HG03175 (cell line): Measurements from ENCODE around the gene DGKB.

Experiments used
- ATAC-seq: cut with Tn5 transposase; IDR thresholded peaks from one replicate; pipeline ENCODE4 v1.9.1; 2021; ENCODE audit warnings: mild to moderate bottlenecking, moderate library complexity; ENCODE audit not compliant: unreplicated experiment

The DGKB gene

DNA sequence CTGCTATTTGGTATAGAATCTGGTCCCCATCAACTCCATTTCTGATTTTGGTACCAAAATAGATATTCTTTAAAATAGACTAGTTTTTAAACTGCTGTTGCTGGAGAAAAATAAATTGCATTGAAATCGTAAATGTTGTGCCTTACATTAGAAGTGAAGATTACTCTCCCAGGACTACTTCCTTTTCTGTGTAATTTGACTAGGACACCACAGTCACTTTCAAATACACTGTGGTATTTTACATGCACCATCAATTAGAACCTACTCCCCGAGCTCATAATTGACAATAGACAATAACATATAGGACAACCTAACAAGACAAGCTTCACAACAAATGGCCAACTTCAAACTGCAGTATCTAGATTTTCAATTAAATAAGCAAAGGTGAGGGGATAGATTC is 211.5 kb downstream of the DGKB start:
- ATAC-seq = peak; percentile 52

DNA sequence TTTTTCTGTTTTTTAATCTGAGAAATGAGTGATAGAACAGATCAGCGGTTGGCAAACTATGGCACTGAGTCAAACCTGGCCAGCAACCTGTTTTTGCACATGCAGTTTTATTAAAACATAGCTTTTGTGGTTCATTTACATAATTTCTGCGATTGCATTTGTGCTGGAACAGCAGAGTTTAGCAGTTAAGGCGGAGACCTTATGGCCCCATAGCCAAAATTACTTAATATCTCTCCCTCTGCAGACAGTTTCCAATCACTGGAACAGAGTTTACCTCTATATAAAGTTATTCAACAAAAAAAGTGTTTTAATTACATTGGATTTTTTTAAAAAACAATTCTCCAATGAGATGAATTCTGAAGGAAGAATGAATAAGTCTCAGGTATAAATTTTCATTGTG is 212.1 kb downstream of the DGKB start:
- no peak for ATAC-seq

DNA sequence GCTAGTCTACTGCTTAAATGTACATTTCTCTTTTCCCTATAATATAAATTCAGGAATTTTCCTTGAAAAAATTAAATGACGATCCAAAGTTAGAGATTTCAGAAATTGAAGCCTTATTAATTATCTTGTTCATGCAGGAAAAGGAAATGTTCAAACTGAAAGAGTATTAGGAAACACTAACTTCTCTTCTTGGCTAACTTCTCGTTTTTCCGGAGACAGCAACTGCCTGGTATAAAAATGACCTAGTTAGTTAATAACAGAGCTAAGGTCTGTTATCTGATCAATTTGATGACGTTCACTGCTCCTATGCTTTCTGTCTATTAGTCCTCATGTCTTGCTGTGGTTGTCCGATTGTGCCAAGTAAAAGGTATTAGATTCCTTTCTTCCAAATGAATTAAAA is 212.5 kb downstream of the DGKB start:
- no peak for ATAC-seq

DNA sequence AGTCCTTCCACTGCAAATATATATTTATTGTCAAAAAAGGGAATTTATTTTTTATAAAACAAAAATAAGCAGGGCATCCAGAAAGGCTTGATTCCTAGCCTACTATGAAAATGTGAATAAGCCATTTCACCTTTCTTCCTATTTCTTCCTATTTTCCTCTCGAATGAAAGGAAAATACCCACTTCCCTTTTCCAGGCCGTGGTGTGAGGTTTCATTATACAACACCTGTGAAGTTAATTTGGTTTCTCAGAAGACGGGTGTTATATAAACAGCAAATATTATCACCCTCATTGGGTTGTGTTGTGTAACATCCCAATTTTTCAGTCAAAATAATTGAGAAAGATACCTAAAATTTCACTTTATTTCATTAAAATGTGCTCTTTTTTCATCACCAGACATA is 214.3 kb downstream of the DGKB start:
- no peak for ATAC-seq

DNA sequence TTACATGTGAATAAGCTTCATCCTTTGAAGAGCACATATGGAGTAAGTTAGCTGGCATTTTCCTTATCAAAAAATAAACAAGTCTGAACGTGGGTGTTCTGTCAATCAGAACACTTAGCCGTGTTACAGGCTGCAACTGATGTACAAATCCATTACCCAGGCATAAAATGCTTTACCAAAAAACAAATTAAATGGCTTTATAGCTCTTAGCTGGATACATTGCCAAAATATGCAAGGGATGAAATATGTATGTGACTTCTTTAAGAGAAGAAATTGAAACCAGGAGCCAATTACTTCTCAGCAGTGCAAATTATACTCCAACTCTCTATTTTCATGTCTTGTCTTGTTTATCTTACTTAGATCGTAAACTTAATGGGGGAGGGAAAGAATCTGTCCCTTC is 214.8 kb downstream of the DGKB start:
- no peak for ATAC-seq

DNA sequence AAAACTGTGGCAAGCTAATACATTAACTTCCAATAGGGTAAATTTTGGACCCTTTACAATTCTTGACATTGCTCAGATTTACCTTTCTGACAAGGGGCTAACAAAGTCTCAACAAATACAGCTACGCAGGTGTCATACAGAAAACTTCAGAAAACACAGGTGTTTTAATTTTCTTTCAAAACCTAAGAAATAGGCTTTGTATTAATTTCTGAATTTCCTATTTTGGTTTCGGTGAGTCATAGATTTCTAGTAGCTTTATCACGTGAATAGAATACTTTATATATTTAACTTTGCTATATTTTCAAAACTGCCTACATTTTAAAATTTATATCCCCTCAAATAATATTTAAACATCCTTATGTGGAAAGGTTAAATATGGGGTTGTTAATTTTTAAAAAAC is 215.3 kb downstream of the DGKB start:
- peak; percentile 30 for ATAC-seq

DNA sequence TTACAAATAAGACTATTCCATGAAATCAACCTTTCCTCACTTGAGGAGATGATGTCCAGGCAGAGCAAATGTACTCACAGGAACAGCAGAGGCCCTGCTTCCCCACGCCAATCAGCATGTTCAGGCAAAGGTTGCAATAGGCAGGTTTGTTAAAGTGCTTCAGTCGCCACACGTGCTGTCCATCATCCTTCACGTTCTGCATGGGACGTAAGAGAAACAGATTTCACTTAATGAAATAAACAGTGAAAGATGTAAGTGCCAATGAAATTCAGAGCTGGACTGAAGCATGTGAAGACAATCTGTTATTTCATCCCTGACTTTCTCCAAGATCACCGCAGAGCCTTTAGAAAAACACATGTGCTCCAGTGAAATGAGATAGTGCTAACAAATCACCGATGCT is 217.4 kb downstream of the DGKB start:
- ATAC-seq = no peak

DNA sequence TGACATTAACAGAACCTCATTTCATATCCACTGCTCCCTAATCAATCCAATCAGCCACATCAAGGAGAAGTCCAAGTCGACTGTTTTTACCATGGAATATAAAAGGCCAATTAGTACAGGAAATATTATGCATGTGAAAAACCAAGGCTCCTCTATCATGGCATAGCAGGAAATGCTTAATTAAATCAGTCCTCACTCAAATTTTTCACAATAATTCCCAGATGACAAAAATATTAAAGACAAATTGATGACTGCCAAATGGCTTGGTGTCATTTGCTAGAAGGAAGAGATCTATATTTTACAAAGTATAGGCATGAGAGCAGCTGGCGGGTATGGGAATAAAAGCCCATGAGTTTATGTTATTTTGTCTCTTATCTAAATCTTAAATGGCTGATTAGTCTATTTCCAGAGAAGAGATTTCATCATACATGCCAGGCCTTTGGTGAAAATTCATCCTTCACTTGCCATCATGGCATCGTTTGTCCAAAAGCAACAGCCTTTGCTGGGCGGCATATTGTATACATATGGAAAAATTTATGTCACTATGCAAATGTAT is 219.6 kb downstream of the DGKB start:
- no peak for ATAC-seq

DNA sequence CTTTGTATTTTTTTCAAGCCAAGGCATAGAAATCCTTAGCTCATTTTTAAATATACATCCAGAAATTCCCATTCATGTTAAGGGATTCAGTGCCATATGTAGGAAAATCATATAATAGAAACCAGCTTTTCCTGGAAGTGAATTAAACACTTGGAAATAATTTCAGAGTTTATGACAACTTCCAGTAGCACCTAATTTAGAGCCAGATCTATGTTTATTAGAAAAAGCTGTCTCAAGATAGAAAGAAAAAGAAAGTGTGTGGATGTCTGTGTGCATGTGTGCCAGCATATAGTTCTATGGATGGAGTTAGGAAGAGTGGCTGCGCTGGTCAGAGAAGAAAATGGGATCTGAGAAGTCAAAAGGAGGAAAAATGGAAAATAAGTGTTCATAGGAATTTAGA is 225.7 kb downstream of the DGKB start:
- ATAC-seq = no peak

DNA sequence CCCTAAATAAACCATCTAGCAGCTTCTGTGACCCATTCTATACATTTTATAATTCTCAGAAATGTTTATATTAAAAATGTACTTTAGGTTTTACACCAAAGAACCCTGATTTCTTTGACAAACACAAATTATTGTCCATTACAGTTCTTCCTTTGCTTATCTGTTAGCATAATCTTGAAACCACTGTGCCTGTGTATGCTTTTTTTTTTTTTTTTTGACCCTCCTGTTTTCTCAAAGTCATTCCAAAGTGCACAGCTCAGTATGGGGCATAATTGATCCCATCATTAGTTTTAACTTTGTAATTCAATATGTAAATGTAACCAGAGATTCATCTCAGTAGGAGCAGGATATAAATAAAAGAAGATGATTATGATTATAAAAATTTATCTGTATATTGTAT is 229.3 kb downstream of the DGKB start:
- no peak for ATAC-seq

DNA sequence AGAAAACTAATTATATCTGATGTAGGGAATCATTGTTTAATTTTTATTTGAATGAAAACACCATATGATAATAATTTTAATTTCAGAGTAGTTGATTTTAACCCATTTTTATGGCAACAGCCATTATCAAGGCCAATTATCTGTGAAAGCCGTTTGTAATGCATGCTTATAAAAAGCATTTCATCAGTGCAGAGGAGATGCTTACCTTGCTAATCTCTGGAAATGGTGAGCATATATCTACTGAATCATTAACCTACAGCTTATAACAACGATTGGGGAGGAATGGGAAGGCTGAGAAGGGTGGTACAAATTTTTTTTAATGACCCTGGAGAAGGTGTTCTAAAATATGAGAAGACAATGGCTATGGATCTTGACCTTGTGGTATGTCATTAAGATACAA is 235.6 kb downstream of the DGKB start:
- no peak for ATAC-seq

DNA sequence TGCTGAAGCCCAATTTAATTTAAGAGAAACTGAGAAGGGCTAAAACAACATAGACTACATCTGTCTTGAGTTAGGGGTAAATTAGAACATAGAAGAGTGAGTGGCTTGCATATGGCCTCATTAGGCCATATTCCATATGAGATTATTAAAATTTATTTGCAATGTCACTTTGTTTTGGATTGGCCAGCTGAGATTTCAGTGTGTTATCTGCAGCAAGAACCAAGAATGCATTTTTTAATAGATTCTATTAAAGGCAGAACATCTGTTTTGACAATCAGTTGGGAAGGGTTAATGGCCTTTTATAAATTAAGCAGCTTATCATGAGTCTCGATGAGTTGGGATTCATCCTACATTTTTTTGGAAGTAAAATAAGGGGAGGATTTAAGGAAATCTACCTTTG is 236.2 kb downstream of the DGKB start:
- ATAC-seq = no peak

DNA sequence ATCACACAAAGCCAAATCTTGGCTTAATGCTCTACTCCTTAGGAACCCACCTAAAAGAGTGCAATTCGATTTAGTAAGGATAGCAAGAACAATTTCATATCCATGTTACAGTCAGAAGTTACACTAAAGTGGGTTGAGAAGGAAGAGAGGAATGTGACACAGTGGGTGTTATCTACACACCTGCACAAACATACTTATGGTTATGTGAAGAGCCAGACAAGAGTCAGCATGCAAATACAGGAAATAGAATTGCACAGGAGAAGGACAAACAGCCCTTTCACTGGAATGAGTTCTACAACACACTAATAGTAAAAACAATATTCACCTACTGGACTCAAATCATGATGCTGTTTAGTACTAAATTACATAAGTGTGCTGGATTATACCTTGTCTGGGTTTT is 262.8 kb downstream of the DGKB start:
- no peak for ATAC-seq

DNA sequence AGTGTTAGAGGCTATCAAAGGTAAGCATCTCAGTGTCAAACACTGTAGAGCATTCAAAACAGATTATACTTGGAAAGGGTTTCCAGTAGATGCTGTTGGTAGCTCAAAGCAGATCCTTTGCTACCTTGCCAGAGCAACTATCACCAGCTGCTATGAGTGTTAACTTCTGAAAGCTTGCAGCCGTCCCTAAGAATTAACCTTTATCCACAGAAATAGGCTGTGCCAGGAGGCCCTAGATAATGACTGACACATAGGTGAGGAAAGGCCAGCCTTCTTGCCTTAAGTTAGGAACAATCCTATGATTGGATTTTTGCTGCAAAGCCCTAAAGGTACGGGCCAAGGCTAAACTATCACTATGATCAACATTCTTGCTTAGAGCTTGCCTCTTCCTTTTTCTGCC is 263.2 kb downstream of the DGKB start:
- no peak for ATAC-seq

DNA sequence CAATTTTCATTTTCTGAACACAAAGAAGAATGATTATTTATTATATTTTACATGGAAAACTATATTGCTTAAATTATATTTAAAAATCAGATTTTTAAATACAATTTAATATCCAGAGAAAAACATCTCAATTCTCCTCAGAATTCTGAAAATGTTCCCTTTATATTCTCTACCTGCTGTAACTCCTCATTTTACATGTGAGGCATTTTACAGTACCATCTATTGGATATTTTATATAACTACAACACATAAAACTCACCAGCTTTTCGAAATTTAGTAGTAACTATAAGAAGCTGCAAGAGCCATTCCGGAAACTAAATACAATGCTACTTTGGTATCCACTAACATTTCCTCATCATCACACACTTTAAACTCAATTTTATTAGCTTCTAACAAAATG is 264.6 kb downstream of the DGKB start:
- ATAC-seq = no peak

DNA sequence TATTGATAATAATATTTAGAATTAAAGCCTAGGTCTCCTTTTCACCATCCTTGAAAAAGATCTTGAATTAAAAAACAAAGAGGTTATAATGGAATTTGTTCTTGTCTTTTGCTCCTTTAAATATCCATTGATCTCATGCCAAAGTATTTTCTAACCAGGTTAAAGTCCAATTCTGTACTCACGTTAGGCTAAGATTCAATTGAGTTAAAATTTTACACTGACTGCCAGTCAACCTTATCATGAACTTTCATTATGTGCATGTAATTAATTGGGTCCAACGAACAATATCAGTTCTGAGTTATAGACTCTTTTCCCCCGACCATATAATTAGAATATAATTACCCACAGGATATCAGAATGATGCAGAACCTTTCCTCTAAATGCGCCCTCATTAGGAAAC is 266.6 kb downstream of the DGKB start:
- ATAC-seq = no peak

DNA sequence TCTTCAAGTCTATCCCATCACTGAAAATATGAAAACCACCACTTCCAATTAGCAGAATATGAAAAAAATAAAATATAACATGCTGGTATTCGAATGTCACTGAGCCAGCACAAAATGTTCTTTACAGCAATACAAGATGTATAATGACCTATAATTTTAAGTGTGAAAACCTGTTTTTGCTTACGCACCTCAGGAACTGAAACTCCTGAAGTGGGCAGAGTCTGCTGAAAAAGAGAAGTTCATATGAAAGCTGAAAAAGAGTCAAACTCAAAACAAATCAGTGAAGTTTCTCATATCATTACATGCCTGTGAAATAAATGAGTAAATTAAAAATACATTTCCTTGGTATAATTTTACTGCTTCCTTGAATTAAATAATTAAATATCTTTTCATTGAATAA is 272.5 kb downstream of the DGKB start:
- no peak for ATAC-seq

DNA sequence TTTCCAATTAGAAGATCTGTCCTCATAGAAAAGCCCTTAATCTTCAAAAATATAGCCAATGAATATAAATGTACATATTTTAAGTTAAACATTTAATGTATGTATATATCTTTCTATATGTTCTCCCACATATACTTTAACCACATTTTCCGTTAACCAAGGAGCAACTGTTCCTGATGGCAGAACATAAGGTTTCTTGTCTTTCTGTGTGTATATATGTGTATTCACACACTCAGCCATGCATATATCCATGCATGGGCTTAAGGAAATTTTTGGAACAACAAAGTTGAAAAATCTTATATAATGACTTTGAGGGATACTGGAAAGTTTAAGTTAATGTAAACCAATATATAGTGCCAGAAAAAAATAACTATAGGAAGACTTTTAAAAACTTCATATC is 274.0 kb downstream of the DGKB start:
- ATAC-seq = no peak

DNA sequence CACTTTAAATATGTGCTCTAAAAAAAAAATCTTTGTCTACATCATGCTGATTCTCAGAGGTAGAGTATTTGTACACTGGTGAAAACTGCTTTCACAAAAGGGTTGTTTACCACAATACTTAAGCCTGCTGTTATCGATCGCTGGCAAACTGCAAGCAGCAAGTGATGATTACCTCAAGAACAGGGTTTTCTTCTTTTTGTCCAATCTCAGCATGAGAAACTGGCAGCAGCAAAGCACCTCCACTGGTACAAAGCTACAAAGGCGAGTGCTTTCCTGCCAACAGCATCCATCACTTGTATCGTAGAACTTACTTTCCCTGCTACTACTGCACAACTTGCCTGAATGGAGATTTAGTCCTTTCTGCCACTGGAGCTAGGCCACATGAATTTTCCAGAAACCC is 276.5 kb downstream of the DGKB start:
- no peak for ATAC-seq

DNA sequence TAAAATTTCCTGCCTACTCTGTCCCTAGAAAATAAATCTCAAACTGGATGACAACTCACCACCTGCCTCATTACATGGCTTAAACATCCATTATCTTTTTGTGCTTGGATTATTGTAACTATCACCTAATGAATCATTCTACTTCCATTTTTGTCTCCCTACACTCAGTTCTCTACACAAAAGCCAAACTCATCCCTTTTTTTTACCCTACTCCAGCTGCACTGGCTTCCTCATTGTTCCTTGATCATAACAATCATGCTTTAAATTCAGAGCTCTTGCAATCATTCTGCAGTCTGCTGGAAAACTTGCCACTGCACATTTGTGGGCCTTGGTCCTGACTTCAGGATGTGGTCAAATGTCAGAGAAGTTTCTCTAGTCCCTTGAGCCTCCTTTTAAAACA is 280.0 kb downstream of the DGKB start:
- ATAC-seq = no peak

DNA sequence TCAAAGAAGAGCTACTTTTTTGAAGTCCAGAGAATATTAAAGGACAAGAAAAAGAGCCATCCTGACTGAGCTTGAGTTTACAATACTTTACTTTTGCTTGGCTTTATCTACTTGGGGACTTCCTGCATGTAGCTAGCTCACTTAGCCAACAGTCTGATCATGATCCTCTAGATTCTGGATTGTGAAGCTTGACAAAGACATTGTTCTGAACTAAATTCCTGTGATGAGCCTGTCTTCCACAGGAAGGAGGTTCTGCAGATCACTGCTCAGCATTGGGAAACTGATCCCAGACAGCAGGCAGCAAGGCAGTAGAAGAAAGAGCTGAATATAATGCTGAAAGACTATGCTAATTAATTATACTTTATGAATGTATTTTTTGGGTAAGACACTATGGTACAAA is 296.4 kb downstream of the DGKB start:
- no peak for ATAC-seq

DNA sequence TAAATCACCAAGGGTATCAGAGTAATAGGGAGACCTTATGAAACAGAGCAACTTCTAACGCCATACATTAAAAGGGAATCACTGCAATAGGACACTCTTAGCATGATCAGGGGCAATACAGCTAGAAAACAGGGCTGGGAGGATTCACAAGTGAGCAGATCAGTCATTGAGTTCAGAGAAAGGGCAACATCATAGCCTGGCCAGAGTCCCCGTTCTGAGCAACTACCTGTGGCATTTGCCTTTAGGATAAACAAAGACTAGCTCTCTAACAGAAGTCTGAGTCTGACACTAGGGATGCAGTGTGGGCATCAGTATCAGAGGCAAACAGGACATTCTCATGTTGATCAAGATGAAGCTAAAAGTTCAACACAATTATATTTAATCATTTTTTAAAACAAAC is 297.9 kb downstream of the DGKB start:
- ATAC-seq = no peak

DNA sequence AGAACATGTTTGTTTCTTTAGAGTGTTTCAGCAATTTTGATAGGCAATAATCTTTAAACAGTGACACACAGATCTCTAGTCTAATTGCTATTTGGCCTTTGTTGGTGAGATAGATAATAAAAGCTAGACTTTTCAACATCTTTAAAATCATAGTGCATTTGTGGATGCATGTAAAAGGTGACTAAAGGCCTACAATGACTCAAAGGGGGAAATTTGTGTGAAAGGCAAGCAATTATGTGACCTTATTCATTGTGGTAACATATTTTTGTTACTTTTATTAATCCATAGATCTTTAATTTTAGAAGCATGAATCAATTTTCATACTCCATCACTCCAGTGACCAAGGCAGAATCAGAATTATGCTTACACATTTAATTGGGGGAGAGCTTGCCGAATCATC is 299.7 kb downstream of the DGKB start:
- no peak for ATAC-seq
